HG03175 (cell line): ENCODE measurements around the gene PAPOLG.
"Not testable (repeated sequence)": the region's sequence is repeated elsewhere in the genome, so short reads cannot be mapped to it uniquely, and the experiment has no call there.

Experiments
- ATAC-seq: cut with Tn5 transposase; IDR thresholded peaks from one replicate; pipeline ENCODE4 v1.9.1; 2021; ENCODE audit warnings: mild to moderate bottlenecking, moderate library complexity; ENCODE audit not compliant: unreplicated experiment

Gene PAPOLG

DNA sequence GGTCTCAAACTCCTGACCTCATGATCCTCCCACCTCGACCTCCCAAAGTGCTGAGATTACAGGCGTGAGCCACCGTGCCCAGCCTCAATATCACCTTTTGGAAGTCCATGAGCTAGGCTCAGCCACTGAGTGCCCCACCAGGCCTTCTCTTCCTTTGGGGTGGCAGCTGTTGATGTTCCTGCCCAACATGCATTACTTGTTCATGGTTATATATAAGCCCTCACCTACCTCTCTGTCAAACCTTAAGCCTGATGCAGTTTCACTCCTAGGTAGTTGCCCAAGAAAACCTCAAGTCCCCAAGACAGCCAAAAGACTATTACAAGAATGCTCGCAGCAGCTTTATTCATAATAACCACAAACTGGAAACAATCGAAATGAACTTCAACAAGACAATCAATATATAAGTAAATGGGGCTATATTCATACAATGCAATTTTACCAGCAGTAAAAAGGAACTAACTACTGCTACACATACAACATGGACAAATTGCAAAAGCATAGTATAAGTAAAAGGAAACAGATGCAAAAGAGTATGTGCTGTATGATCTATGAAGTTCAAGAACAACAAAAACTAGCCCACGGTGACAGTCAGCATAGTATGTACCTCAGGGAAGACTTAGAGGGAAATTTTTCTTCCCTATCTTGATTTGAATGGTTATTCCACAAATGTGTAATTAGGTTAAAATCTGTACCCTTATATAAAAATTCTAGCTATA, 65.7 kb downstream of the PAPOLG start:
- no peak for ATAC-seq

DNA sequence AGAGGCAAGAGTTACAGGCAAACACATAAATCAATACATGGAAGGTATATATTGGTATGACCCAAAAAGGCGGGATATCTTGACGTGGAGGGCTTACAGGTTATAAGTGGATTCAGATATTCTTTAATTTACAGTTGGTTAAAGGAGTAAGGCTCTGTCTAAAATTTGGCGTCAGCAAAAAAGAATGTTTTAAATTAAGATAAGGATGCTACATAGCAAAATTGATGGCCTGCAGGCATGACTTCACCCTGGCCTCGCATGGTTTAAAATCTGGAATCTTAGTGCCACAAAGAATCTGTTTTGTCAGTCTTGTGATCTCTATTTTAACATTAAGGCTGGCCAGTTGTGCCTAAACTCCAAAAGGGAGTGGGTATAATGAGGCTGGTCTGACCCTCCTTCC, 66.9 kb downstream of the PAPOLG start:
- no peak for ATAC-seq

DNA sequence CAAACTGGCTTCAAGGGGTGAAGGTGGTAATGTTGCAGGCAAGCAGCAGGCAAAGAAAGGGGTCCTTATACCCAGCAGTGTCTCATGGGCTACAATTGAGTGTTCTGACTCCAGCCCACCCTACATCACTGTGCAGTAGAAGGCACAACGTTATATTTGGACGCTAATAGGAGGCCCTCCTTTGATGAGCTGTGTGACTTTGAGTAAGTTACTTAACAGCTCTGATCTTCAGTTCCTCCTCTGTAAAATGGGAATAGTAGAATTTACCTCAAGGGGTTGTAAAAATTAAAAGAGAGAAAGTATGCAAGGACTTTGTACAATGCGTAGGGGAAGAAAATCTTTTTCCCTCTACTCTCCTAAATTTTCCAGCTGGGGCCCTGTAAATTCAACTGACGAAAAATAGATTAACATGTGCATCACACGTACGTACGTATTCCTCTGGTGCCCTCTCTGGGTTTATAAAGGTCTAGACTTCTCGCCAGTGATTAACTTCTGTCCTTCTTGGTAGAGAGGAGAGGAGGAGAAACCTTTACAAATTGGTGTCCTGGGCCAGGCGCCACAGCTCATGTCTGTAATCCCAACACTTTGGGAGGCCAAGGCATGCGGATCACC, 67.7 kb downstream of the PAPOLG start:
- no peak for ATAC-seq

DNA sequence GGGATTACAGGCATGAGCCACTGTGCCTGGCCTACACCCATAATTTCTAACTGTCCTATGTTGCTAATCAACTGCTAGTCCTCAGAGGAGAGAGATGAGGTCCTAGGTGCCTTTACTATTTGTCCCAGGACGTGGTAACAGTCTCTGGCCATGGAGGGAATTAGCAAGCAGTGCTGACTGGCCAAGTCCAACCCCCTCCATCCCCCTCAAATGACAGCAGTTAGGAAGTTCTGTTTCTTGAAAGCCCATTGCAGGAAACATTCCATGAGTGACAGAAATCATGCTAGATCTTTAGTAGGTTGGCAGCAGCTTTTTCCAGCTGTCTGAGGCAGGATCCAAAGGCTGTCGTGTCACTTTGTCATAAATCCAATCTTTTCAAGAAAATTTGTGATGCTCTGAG, 69.6 kb downstream of the PAPOLG start:
- no peak for ATAC-seq

DNA sequence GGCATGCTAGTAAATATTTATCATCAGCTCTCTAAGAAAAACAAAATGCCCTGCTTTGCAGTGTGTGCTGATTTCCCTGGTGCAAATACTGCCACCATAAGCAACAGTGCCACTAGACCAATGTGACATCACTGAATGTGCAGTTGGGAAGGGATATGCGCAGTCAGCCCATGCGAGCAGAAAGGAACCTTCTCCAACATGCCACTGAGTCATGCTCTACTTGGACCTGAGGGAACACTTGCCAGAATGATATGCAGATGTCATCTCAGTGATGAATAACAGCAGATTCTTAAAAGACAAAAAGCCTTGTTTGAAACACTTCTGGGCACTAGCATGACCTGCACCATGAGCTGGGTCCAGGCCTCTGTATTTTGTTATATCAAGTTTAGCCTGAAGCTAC, 70.0 kb downstream of the PAPOLG start:
- no peak for ATAC-seq

DNA sequence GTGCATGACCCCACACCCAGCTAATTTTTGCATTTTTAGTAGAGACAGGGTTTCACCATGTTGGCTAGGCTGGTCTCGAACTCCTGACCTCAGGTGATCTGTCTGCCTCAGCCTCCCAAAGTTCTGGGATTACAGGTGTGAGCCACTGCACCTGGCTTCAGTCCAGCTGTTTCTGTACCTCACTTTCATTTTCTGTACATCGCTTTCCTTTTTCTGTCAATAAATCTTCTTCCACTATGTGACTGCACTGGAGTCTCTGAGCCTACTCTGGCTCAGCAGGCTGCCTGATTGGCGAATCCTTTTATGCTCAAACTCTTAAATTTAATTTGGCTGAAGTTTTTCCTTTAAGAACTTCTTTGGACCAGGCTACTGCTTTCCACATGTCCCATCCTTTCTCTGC, 70.8 kb downstream of the PAPOLG start:
- not testable (repeated sequence) for ATAC-seq

DNA sequence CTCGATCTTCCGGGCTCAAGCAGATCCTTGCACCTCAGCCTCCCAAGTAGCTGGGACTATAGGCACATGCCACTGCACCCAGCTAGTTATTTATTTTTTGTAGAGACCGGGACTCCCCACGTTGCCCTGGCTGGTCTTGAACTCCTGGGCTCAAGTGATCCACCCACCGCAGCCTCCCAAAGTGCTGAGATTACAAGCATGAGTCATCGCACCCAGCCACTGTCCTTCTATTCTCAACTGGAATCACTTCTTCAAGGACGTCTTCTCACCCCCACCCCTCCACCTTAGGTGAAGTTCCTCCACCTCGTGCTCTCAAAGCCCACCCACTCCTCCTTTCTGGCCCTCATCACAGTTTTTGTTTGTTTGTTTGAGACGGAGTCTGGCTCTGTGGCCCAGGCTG, 71.3 kb downstream of the PAPOLG start:
- no peak for ATAC-seq

DNA sequence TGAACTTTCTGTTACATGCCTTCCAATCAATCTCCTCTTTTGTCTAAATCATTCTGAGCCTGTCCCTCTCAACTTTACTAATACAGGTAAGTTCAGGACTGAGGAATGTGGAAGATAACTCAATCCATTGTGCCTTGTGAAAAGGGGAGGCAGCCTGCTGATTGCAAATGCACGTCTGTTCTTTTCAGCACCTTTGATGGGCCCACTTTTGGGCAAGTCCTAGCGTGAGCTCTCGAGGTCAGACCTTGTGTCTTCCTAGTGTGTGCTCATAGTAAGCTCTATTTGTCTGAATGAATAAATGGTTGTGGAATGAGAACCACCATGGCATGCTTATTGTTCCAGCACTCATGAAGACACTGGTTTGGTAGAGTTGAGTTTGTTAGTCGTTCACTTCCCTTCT, 74.9 kb downstream of the PAPOLG start:
- ATAC-seq: no peak

DNA sequence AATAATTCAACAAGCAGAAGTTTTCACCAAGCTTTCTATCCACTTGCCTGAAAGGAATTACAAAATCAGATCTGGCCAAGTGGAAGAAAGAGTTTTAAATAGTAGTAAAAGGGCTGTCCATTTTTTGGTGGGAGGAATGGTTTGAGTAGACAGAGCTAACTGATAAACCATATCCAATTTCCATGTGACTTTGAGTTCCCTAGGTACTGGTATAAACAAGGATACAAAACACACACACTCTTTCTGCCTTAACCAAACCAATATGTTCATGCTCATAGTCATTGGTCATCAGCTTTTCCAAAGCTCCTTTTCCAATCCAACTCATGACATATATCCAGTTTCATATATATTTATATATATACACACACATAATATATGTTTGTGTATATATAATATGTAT, 75.9 kb downstream of the PAPOLG start:
- no peak for ATAC-seq

DNA sequence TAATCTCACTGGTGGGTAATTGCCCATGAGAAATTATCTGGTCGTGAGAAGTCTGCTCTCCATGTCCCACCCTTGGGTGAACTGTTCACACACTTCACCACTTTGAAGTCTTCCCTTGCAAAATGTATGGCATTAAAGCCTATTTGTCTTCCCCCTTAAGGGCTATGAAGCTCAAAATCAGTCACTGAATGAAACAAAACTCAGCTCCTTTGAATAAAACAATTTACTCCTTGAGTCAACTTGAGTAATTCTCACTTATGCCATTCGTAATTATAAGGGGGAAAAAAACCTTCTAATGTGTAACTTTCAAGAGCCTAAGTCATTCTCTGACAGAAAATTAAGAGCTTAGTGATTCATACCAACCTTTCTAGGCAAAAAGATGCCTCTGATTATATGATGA, 76.6 kb downstream of the PAPOLG start:
- ATAC-seq: no peak

DNA sequence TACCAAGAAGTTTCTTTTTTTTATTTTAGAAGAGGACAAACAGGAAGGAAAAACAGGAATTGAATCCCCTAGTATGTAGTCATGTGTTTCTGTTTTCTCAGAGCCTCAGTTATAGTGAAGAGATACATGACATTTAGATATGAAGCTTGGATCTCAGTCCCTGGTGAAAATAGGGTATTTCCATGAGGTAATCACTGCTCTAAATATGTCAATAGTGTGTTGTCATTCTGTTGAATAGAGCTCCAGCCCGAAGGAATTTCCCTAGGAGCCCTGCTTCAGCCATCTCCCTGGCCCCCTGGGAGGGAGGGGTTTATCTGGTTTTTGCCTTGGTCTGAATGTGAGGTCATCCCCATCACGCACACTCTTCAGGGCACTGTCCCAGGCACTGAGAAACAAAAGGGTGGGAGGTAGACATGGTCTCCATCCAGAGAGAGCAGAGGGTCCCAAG, 78.2 kb downstream of the PAPOLG start:
- no peak for ATAC-seq

DNA sequence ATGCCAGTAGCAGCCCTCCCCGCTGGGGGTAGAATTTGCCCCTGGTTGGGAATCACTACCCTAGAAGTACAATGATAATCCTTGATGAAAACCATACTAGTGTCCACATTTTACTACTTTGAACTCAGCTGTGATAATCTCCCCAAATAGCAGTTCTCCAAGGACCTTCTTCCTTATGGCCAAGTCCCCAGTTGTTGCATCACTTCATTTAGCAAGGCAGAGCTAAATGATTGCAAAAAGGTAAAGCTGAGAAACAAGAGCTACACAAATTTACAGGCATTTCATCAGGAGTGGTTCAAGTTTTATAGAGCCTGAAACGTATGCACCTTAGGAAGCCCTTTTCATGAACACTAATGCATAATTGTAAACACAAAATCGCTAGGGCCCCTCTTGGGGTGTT, 80.4 kb downstream of the PAPOLG start:
- no peak for ATAC-seq

DNA sequence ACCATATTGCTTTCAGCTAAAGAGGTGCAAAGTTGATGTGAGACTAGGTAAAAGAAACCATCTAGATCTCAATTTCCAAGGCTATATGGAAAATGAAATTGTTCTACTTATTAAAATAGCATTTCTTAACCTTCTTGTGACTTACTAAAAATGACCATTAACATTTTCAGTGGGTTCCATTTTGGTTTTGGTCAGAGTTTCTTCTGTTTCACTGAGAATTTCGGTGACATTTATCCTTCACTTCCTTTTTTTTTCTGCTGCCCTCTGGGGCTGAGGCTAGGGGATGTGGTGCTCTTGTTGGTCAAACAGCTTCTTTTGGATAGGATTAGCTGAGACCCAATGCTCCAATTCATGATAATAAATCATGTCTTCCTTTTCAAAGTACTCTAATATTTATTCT, 81.1 kb downstream of the PAPOLG start:
- peak; percentile 34 for ATAC-seq

DNA sequence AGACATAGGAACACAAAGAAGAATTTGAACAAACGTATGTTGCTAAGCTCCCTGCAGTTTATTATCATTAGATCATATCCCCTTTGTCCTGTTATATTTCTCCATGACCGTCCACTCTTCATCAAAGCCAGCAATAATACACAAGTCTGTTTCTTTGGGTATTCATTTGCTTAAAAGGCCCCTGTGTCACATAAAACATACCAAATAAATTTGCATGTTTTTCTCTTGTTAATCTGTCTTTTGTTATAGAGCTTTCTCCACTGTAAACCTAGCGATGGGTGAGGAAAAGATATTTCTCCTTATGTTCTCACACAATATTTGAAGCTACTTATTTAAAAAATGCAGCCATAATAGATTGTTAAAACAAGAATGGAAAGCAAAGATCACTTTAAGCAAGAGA, 82.4 kb downstream of the PAPOLG start:
- ATAC-seq: no peak

DNA sequence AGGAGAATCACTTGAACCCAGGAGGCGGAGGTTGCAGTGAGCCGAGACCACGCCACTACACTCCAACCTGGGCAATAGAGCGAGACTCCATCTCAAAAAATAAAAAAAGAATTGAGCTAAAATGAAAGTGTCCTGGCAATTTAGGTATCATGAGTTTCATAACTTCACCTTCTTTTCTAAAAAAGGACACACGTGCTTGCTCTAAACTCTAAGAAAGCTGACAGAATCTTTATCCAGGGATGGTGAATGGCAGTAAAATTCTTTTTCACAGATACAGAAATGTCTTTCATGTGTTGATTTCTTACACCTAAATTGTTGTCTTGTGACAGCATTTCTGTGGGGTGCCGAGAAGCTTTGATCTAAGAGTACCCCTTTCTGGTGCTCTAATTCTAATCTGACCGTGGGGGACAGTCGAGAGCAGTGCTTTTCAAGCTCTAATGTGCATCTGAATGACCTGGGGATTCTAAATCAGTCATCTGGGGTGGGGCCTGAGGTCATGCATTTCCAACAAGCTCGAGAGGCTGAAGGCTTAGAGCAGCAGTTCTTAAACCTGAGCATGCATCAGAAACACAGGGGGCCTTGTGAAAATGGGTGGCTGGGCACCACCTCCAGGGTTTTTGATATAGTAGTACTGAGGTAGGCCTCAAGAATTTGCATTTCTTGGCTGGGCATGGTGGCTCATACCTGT, 83.2 kb downstream of the PAPOLG start:
- ATAC-seq: peak; percentile 49

DNA sequence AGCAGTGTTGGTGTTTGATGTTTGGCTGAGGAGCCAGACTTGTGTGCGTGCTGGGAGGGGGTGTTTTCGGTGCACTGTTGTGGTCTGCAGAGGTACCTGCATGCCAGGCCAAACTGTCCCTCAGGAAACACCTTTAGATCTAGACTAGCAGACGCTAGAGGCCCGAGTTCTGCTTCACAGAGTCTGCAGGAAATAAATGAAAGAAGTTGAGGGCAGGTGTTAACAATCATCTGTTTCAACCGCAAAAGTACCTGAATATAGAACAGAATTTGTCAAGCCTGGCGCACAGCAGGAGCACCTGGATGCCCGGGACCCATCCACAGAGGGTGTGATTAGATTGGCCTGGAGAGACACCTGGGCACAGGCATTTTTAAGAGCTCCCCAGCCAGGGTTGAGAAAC, 84.8 kb downstream of the PAPOLG start:
- ATAC-seq: peak; percentile 65

DNA sequence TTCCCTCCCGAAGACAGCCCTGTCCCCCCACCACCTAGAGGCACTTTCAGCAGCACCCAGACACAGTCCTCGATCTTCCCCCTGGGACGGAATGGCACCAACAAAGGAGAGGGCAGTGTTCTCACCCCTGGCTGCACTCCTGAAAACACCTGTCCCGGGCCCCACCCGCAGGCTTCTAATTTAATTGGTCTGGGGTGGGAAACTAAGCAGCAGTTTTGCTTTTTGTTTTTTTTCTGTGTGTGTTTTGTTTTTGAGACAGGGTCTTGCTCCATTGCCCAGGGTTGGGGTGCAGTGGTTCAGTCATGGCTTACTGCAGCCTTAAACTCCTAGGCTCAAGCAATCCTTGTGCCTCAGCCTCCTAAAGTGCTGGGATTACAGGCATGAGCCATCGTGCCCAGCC, 86.9 kb downstream of the PAPOLG start:
- ATAC-seq: no peak

DNA sequence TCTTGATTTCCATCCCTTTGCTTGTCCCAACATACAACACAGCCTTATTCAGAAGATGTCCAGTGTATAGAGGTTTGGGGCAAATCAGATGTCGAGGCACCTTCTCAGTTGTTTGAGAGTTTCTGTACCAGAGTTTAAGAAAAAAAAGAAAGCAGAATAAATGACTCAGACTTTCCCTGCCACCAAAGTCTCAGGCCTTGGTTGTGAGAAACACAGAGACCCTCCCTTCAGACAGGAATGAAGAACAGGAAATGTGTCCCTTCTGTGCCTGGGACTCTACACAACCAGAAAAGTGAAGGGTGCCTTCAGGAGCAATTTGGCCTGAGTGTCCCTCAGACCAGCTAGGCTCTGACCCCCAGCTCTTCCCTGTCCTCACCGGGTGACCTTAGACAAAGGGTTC, 88.0 kb downstream of the PAPOLG start:
- ATAC-seq: no peak

DNA sequence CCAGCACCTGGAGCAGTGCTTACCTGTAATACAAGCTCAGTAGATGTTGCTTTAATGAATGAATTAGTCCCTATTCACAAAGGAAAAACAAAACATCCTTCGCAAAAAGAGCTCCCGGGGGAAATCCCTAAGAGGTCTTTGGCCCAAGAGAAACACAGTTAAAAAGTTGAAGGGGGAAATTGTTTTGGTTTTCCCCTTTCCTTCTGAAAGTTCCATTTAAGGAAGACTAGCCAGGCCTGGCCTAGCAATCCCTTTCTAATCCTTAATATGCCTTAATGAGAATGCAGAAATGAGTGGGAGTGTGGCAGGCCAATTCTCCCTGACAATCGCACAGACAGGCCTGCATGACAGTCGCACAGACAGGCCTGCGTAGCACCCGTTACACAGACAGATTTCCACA, 91.8 kb downstream of the PAPOLG start:
- ATAC-seq: no peak
